Liver (tissue), 9 donors: ENCODE measurements around the gene ETFA. TPM values are rescaled to one million over a fixed set of nuclear protein-coding genes. Genes with fewer than 3 reads are reported as not detected.

Experiments used
- DNase-seq: peaks from one replicate; pipeline ENCODE4 v3.0.0-alpha.2; 2017; ENCODE audit warnings: low spot score
- H3K27ac ChIP-seq, 2 donors: one replicate each; pipeline ENCODE4 v1.7.0; 2013; ENCODE audit warnings: inconsistent platforms in 2 of 2, low read length in 2 of 2, control low read depth in 1 of 2, low read depth in 1 of 2, mild to moderate bottlenecking in 1 of 2
- H3K27me3 ChIP-seq, 4 donors: one replicate each; pipeline versions ENCODE4 v1.6.1 to v1.7.0; 2013; ENCODE audit warnings: low read length in 3 of 4, inconsistent platforms in 1 of 4, mild to moderate bottlenecking in 1 of 4, moderate library complexity in 1 of 4; ENCODE audit not compliant: control insufficient read depth in 4 of 4, insufficient read depth in 4 of 4
- H3K36me3 ChIP-seq, 4 donors: one replicate each; pipeline versions ENCODE4 v1.6.1 to v1.7.0; 2013; ENCODE audit warnings: low read length in 3 of 4, mild to moderate bottlenecking in 3 of 4, low read depth in 1 of 4, moderate library complexity in 1 of 4; ENCODE audit not compliant: control insufficient read depth in 4 of 4, insufficient read depth in 3 of 4
- H3K4me1 ChIP-seq, 4 donors: one replicate each; pipeline versions ENCODE4 v1.6.1 to v1.7.0; 2013; ENCODE audit warnings: low read length in 3 of 4, mild to moderate bottlenecking in 3 of 4, moderate library complexity in 1 of 4; ENCODE audit not compliant: control insufficient read depth in 4 of 4, insufficient read depth in 4 of 4
- H3K4me3 ChIP-seq, 3 donors: one replicate each; pipeline versions ENCODE4 v1.6.1 to v1.7.0; 2013; ENCODE audit warnings: low read length in 3 of 3, control low read depth in 1 of 3, low read depth in 1 of 3, mild to moderate bottlenecking in 1 of 3
- H3K9ac ChIP-seq, 2 donors: one replicate each; pipeline ENCODE4 v1.7.0; 2013; ENCODE audit warnings: low read length in 2 of 2, mild to moderate bottlenecking in 2 of 2, moderate library complexity in 2 of 2, control low read depth in 1 of 2, low read depth in 1 of 2
- H3K9me3 ChIP-seq, 4 donors: one replicate each; pipeline versions ENCODE4 v1.6.1 to v1.7.0; 2013; ENCODE audit warnings: low read length in 3 of 4; ENCODE audit not compliant: control insufficient read depth in 4 of 4
- EGR1 ChIP-seq, 2 donors: IDR thresholded peaks; 2 replicates each; pipeline ENCODE4 v1.6.1; 2016 to 2018; ENCODE audit warnings: antibody characterized with exemption in 2 of 2, low read depth in 2 of 2
- FOXA2 ChIP-seq: IDR thresholded peaks from 2 replicates; pipeline ENCODE4 v1.6.1; 2016; ENCODE audit warnings: antibody characterized with exemption
- GABPA ChIP-seq, 2 donors: IDR thresholded peaks in 1 of 2; conservative IDR thresholded peaks in 1 of 2; 2 replicates each; pipeline ENCODE4 v1.6.1; 2016; ENCODE audit warnings: antibody characterized with exemption in 2 of 2, mild to moderate bottlenecking in 1 of 2, moderate library complexity in 1 of 2
- HNF4A ChIP-seq, 2 donors: conservative IDR thresholded peaks; 2 replicates each; pipeline ENCODE4 v1.6.1; 2016; ENCODE audit warnings: antibody characterized with exemption in 2 of 2, mild to moderate bottlenecking in 2 of 2
- HNF4G ChIP-seq: IDR thresholded peaks from 2 replicates; pipeline ENCODE4 v1.6.1; 2016; ENCODE audit warnings: antibody characterized with exemption
- MAX ChIP-seq: IDR thresholded peaks from 2 replicates; pipeline ENCODE4 v1.6.1; 2016; ENCODE audit warnings: antibody characterized with exemption
- NR2F2 ChIP-seq: IDR thresholded peaks from 2 replicates; pipeline ENCODE4 v1.6.1; 2016; ENCODE audit warnings: antibody characterized with exemption
- RAD21 ChIP-seq, 2 donors: IDR thresholded peaks; 2 replicates each; pipeline ENCODE4 v1.6.1; 2016; ENCODE audit warnings: antibody characterized with exemption in 2 of 2, mild to moderate bottlenecking in 2 of 2
- SP1 ChIP-seq: IDR thresholded peaks from 2 replicates; pipeline ENCODE4 v1.6.1; 2018; ENCODE audit warnings: antibody characterized with exemption, mild to moderate bottlenecking
- TAF1 ChIP-seq: conservative IDR thresholded peaks from 2 replicates; pipeline ENCODE4 v1.6.1; 2016; ENCODE audit warnings: antibody characterized with exemption, mild to moderate bottlenecking
- YY1 ChIP-seq: IDR thresholded peaks from 2 replicates; pipeline ENCODE4 v1.6.1; 2016; ENCODE audit warnings: antibody characterized with exemption, mild to moderate bottlenecking
- WGBS: extraction: QIAGEN DNeasy Blood & Tissue Kit; methylation state at CpG from one replicate; pipeline ENCODE4 v1.1.7; 2013; 5-methylcytosine and 5-hydroxymethylcytosine counted together
- polyA plus RNA-seq, 2 donors: library from polyadenylated mRNA; stranded (reverse) in 1 of 2; unstranded in 1 of 2; fragments of 200-250 nt in 1 of 2; fragments of >200 nt in 1 of 2; fragmentation: Nextera tagmentation in 1 of 2; extraction: Ambion mirVana in 1 of 2; gene quantifications; one replicate each; pipeline versions ENCODE4 v1.2.1 to v1.2.3, GENCODE V29; 2013 to 2015
- total RNA-seq, 2 donors: library from RNA; depleted of rRNA; stranded (reverse); fragments of >200 nt; gene quantifications; one replicate each; pipeline ENCODE4 v1.2.3, GENCODE V29; 2014
- TF ChIP-seq, protein P1 (sequence below): IDR thresholded peaks from 2 replicates; pipeline ENCODE4 v1.6.1; 2016; ENCODE audit warnings: antibody characterized with exemption
- TF ChIP-seq, protein P2 (sequence below): IDR thresholded peaks from 2 replicates; pipeline ENCODE4 v1.6.1; 2016; ENCODE audit warnings: antibody characterized with exemption, mild to moderate bottlenecking
- TF ChIP-seq, protein P3 (sequence below): IDR thresholded peaks from 2 replicates; pipeline ENCODE4 v1.6.1; 2016; ENCODE audit warnings: antibody characterized with exemption
- TF ChIP-seq, protein P4 (sequence below): fragments of 150-350 bp; IDR thresholded peaks from 2 replicates; pipeline ENCODE4 v1.5.1; 2017; ENCODE audit warnings: improper control_type of control experiment, low read depth, low read length; ENCODE audit not compliant: missing input control
- donor health status: healthy.
- donor health status: healthy.
- donor health status: healthy.
- donor health status: healthy.
- donor health status: healthy.

The ETFA gene
- total and polyA plus RNA-seq, 4 donors = 92.6 to 342 (median 289) TPM

DNA sequence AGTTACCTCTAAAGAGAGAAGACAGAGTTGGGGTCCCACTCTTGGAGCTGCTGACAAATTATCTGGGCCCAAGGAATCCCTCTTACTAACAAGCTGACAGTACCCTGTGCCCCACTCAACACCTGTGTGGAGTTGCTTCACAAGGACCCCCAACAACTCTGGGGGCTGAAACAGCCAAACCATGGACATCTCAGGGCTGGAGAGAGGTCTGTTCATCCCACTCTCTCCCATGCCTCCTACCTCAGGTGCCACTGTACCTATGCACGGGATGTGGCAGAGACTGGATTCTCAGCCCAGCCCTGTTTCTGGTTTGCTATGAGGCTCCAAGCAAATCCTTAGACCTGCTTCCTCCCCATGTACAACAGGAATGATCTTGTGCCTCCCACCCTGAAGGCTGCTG lies 101.7 kb downstream of the ETFA start:
- TF ChIP-seq NR2F2 = no peak
- TF ChIP-seq GABPA (IDR thresholded peaks at IDR 0.05 in 1 of 2, conservative IDR thresholded peaks at IDR 0.05 in 1 of 2) = no peak
- no peak for TF ChIP-seq YY1
- no peak for TF ChIP-seq SP1
- no peak for TF ChIP-seq HNF4A (conservative IDR thresholded peaks at IDR 0.05)
- TF ChIP-seq RAD21 (IDR thresholded peaks at IDR 0.05) = no peak
- no peak for TF ChIP-seq FOXA2
- TF ChIP-seq, protein P1, sequence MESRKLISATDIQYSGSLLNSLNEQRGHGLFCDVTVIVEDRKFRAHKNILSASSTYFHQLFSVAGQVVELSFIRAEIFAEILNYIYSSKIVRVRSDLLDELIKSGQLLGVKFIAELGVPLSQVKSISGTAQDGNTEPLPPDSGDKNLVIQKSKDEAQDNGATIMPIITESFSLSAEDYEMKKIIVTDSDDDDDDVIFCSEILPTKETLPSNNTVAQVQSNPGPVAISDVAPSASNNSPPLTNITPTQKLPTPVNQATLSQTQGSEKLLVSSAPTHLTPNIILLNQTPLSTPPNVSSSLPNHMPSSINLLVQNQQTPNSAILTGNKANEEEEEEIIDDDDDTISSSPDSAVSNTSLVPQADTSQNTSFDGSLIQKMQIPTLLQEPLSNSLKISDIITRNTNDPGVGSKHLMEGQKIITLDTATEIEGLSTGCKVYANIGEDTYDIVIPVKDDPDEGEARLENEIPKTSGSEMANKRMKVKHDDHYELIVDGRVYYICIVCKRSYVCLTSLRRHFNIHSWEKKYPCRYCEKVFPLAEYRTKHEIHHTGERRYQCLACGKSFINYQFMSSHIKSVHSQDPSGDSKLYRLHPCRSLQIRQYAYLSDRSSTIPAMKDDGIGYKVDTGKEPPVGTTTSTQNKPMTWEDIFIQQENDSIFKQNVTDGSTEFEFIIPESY = no peak
- TF ChIP-seq HNF4G = no peak
- TF ChIP-seq, protein P2, sequence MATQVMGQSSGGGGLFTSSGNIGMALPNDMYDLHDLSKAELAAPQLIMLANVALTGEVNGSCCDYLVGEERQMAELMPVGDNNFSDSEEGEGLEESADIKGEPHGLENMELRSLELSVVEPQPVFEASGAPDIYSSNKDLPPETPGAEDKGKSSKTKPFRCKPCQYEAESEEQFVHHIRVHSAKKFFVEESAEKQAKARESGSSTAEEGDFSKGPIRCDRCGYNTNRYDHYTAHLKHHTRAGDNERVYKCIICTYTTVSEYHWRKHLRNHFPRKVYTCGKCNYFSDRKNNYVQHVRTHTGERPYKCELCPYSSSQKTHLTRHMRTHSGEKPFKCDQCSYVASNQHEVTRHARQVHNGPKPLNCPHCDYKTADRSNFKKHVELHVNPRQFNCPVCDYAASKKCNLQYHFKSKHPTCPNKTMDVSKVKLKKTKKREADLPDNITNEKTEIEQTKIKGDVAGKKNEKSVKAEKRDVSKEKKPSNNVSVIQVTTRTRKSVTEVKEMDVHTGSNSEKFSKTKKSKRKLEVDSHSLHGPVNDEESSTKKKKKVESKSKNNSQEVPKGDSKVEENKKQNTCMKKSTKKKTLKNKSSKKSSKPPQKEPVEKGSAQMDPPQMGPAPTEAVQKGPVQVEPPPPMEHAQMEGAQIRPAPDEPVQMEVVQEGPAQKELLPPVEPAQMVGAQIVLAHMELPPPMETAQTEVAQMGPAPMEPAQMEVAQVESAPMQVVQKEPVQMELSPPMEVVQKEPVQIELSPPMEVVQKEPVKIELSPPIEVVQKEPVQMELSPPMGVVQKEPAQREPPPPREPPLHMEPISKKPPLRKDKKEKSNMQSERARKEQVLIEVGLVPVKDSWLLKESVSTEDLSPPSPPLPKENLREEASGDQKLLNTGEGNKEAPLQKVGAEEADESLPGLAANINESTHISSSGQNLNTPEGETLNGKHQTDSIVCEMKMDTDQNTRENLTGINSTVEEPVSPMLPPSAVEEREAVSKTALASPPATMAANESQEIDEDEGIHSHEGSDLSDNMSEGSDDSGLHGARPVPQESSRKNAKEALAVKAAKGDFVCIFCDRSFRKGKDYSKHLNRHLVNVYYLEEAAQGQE = no peak
- TF ChIP-seq MAX = no peak
- no peak for TF ChIP-seq TAF1
- TF ChIP-seq, protein P3, sequence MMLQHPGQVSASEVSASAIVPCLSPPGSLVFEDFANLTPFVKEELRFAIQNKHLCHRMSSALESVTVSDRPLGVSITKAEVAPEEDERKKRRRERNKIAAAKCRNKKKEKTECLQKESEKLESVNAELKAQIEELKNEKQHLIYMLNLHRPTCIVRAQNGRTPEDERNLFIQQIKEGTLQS = no peak
- TF ChIP-seq EGR1 (IDR thresholded peaks at IDR 0.05; ENCODE audit: low read depth in 2 of 2) = no peak
- TF ChIP-seq, protein P4, sequence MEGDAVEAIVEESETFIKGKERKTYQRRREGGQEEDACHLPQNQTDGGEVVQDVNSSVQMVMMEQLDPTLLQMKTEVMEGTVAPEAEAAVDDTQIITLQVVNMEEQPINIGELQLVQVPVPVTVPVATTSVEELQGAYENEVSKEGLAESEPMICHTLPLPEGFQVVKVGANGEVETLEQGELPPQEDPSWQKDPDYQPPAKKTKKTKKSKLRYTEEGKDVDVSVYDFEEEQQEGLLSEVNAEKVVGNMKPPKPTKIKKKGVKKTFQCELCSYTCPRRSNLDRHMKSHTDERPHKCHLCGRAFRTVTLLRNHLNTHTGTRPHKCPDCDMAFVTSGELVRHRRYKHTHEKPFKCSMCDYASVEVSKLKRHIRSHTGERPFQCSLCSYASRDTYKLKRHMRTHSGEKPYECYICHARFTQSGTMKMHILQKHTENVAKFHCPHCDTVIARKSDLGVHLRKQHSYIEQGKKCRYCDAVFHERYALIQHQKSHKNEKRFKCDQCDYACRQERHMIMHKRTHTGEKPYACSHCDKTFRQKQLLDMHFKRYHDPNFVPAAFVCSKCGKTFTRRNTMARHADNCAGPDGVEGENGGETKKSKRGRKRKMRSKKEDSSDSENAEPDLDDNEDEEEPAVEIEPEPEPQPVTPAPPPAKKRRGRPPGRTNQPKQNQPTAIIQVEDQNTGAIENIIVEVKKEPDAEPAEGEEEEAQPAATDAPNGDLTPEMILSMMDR = no peak
- Histone ChIP-seq H3K27me3 (no peaks in the 10 kb centered on the region), H3K36me3 (peaks cover 2 to 61% (median 28%) of the 10 kb centered on the region in 4 donors), H3K27ac (no peak overlapping the region), H3K4me3 (no peak overlapping the region), H3K4me1 (no peaks in the 10 kb centered on the region), H3K9ac (no peak overlapping the region), H3K9me3 (no peaks in the 10 kb centered on the region)
- DNase-seq = no peak
- 98% methylated on average over 1 of the region's 1 CpG for WGBS
